Testis (tissue), 3 donors: ENCODE results near the gene VWA3B. TPM values are rescaled to one million over a fixed set of nuclear protein-coding genes. Genes with fewer than 3 reads are reported as not detected.

ENCODE experiments used
- DNase-seq: peaks from one replicate; pipeline ENCODE4 v3.0.0-alpha.2; 2019
- H3K27ac ChIP-seq, 2 donors: fragments of 200-600 bp; sonication (generic); one replicate each; pipeline ENCODE4 v1.5.1; 2019
- H3K27me3 ChIP-seq: fragments of 200-600 bp; sonication (generic); one replicate; pipeline ENCODE4 v1.5.1; 2019
- H3K36me3 ChIP-seq: fragments of 200-600 bp; sonication (generic); one replicate; pipeline ENCODE4 v1.5.1; 2017; ENCODE audit warnings: low read depth; ENCODE audit errors: missing control alignments
- H3K4me1 ChIP-seq: fragments of 200-600 bp; sonication (generic); one replicate; pipeline ENCODE4 v1.5.1; 2019
- H3K4me3 ChIP-seq, 2 donors: fragments of 200-600 bp; sonication (generic); one replicate each; pipeline ENCODE4 v1.5.1; 2017 to 2019
- H3K9me3 ChIP-seq: fragments of 200-600 bp; sonication (generic); one replicate; pipeline ENCODE4 v1.5.1; 2017
- CTCF ChIP-seq, 3 experiments: fragments of 450-650 bp in 2 of 3; fragments of 200-600 bp in 1 of 3; sonication (generic) in 1 of 3; IDR thresholded peaks; one replicate each; pipeline ENCODE4 v1.5.1; 2016 to 2019; ENCODE audit warnings: antibody characterized with exemption in 3 of 3, mild to moderate bottlenecking in 2 of 3, moderate library complexity in 1 of 3
- POLR2A ChIP-seq: fragments of 450-650 bp; IDR thresholded peaks from one replicate; pipeline ENCODE4 v1.6.1; 2017; ENCODE audit warnings: antibody characterized with exemption, mild to moderate bottlenecking, moderate library complexity
- WGBS, 2 donors: methylation state at CpG; one replicate each; pipeline ENCODE4 v1.1.5; 2018; 5-methylcytosine and 5-hydroxymethylcytosine counted together
- intact Hi-C: fragments of 100-400 bp; cut with DNase I; formaldehyde crosslinking; loops from one replicate; pipeline ENCODE4 v1.15.1; 2023; ENCODE audit warnings: low total_unique reads
- polyA plus RNA-seq: library from polyadenylated mRNA; stranded (reverse); fragments of 350-450 nt; fragmentation: Illumina TruSeq; extraction: RNeasy Lipid Tissue Mini Kit (QIAGEN cat#74804); gene quantifications from one replicate; pipeline ENCODE4 v1.2.3, GENCODE V29; 2014; ENCODE audit warnings: low read depth, low replicate concordance; ENCODE audit not compliant: insufficient read depth
- total RNA-seq, 2 donors: library from RNA; depleted of rRNA; stranded (reverse); fragments of >200 nt; gene quantifications; one replicate each; pipeline ENCODE4 v1.2.3, GENCODE V29; 2016

Gene VWA3B
- total and polyA plus RNA-seq, 3 donors from 2014 or later, result 27.0 to 118 (median 81.6) TPM

GRCh38 chr2:98269830-98270229, 182.9 kb downstream of the VWA3B start:
- Histone ChIP-seq H3K27ac (no peak overlapping the region), H3K9me3 (no peaks in the 10 kb centered on the region), H3K27me3 (no peaks in the 10 kb centered on the region), H3K4me3 (no peak overlapping the region), H3K4me1 (no peaks in the 10 kb centered on the region), H3K36me3 (no peaks in the 10 kb centered on the region)
- no peak for DNase-seq
- WGBS, 2 donors, result 68 to 71% methylated on average over 2 of the region's 2 CpGs
- intact Hi-C loops, result no loop called here
- no peak for TF ChIP-seq CTCF (IDR thresholded peaks at IDR 0.05)
- no peak for TF ChIP-seq POLR2A

GRCh38 chr2:98277162-98277859, 190.3 kb downstream of the VWA3B start:
- H3K36me3 ChIP-seq, result no peaks in the 10 kb centered on the region
- no peaks in the 10 kb centered on the region for H3K27me3 ChIP-seq
- no peak overlapping the region for H3K4me3 ChIP-seq
- TF ChIP-seq CTCF (IDR thresholded peaks at IDR 0.05), result no peak
- no peak for TF ChIP-seq POLR2A
- whole genome bisulfite sequencing, 2 donors, result 76 to 78% methylated on average over 9 of the region's 9 CpGs
- H3K9me3 ChIP-seq, result no peaks in the 10 kb centered on the region
- no peaks in the 10 kb centered on the region for H3K4me1 ChIP-seq
- DNase-seq, result no peak
- H3K27ac ChIP-seq, result no peak overlapping the region
- intact Hi-C loops, result no loop called here

- Histone ChIP-seq H3K27me3 (no peaks in the 10 kb centered on the region), H3K36me3 (no peaks in the 10 kb centered on the region), H3K27ac (no peak overlapping the region), H3K4me3 (no peak overlapping the region), H3K4me1 (no peaks in the 10 kb centered on the region), H3K9me3 (no peaks in the 10 kb centered on the region)
- TF ChIP-seq CTCF (IDR thresholded peaks at IDR 0.05) (no peak), POLR2A (no peak)
- DNase-seq, result no peak
- WGBS, 2 donors, result 91 to 93% methylated on average over 5 to 7 of the region's 7 CpGs
- intact Hi-C loops, result no loop called here
These were observed 191.1 kb downstream of the VWA3B start for GRCh38 chr2:98278074-98278473.

- 48 to 50% methylated on average over 18 of the region's 18 CpGs for whole genome bisulfite sequencing, 2 donors
- DNase-seq, result no peak
- Histone ChIP-seq H3K9me3 (no peaks in the 10 kb centered on the region), H3K27ac (no peak overlapping the region), H3K36me3 (no peaks in the 10 kb centered on the region), H3K4me3 (no peak overlapping the region), H3K27me3 (no peaks in the 10 kb centered on the region), H3K4me1 (no peaks in the 10 kb centered on the region)
- intact Hi-C loops, result no loop called here
- TF ChIP-seq POLR2A (no peak), CTCF (IDR thresholded peaks at IDR 0.05) (no peak)
These were observed 193.6 kb downstream of the VWA3B start for GRCh38 chr2:98280376-98281102.
